Activated T-cell treated with anti-CD3 and anti-CD28 coated beads, Interleukin-2, amount 50 U/mL, for 48 hours (primary cell): ENCODE results near the gene SUPT5H.
"Not testable (repeated sequence)": the region's sequence is repeated elsewhere in the genome, so short reads cannot be mapped to it uniquely, and the experiment has no call there.

Experiments used
- DNase-seq, 2 experiments: peaks; one replicate each; pipeline ENCODE4 v3.0.0-alpha.2; 2020

The SUPT5H gene

DNA sequence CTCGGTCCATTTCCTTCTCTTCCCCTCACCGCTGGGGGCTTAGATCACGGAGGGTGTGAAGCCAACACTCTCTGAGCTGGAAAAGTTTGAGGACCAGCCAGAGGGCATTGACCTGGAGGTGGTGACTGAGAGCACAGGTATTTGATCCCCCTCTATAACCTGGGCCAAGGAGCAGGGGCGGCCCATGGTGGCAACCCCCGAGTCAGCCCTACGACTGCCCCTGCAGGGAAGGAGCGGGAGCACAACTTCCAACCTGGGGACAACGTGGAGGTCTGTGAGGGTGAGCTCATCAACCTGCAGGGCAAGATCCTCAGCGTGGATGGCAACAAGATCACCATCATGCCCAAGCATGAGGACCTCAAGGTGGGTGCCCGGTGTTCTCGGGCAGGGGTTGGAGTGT lies 23.7 kb downstream of the SUPT5H start:
- no peak for DNase-seq

DNA sequence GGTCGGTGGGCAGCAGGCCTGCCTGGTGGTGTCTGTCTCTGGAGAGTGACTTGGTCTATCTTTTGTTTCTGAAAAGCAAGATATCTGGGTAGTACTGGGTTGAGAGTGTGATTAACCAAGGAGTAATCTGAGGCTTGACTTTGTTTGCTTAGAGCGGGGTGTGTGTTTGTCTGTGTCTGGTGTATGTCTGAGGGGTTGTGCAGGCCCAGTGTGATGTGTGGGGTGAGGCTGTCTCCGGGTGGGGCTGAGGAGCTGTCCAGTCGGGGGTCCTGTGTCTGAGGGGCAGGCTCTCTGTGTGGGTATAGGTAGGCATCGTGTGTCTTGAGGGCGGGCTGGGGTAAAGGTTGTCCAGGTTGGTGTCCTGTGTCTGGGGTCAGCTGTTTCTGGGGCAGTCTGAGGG lies 24.2 kb downstream of the SUPT5H start:
- DNase-seq = no peak

DNA sequence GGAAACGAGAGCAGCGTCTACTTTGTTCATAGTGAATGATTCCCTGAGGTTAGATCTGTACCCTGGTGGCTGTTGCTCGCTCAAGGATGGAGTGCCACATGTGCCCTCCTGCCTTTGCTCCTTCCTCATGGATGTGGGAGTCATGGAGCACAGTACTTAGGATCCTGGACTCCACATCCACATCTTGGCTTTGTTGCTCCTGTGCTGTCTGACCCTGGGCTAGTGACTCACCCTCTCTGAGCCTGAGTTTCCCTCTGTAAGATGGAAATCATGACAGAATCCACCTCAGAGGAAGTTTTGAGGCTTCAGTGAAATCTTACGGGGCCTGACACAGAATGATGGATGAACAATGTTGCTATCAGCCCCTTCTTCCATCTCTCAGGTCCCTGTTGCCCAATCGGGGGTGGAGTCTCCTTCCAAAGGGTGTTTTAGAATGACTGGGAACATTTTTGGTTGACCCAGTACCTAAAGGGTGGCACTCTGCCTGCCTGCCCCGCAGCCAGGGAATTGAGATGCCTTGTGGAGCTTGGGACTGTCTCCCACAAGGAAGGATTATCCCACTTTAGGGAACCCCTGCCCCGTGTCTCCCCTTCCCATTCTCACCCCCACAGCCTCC lies 25.4 kb downstream of the SUPT5H start:
- peak; percentile 39 to 42 for DNase-seq

DNA sequence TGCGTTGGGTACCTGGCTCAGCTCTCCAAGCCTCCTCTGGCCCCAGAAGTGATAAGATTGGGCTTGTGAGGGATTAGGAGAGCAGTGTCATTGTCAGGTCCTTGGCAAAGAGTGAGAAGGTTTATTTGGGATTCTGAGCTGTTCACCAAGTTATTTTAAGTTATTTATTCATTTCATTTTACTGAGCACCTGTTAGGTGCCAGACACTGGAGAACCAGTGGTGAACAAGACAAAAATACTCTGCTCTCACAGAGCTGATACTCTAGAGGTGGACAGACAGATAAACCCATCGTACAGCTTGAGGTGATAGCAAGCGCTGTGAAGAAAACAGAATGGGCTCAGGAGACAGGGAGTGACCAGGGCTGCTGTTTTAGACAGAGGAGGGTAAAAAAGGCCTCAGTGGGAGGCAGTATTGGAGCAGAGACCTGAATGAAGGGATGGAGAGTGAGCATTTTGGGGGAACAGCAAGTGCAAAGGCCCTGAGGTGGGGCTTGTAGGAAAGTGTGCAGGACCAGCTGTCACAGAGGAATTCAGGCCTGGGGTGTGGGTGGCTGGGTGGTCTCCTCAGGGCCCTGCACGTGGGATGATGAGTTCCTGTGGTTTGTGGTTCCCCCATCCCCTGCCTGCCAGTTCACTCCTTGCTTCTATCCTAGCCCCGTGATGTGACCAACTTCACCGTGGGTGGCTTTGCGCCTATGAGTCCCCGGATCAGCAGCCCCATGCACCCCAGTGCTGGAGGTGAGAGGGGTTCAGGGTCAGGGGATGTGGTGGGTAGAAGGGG lies 26.6 kb downstream of the SUPT5H start:
- DNase-seq = peak; percentile 36 to 39

DNA sequence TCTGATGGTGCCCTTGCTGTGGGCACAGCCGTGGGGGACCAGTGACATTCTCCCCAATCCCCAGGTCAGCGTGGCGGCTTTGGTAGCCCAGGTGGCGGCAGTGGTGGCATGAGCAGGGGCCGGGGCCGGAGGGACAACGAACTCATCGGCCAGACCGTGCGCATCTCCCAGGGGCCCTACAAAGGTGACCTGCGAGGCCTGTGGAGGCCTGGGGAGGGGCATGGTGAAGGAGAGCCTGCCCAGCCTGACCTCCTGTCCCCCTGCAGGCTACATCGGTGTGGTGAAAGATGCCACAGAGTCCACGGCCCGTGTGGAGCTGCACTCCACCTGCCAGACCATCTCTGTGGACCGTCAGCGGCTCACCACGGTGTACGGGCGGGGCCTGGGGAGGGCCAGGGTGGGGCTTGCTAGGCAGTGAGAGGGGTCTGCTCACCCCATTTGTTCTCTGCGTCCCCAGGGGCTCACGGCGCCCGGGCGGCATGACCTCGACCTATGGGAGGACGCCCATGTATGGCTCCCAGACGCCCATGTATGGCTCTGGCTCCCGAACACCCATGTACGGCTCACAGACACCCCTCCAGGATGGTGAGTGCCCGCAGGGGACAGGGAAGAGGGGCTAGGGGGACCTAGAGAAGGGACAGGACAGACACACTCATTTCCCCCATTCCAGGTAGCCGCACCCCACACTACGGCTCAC lies 27.5 kb downstream of the SUPT5H start:
- no peak for DNase-seq

DNA sequence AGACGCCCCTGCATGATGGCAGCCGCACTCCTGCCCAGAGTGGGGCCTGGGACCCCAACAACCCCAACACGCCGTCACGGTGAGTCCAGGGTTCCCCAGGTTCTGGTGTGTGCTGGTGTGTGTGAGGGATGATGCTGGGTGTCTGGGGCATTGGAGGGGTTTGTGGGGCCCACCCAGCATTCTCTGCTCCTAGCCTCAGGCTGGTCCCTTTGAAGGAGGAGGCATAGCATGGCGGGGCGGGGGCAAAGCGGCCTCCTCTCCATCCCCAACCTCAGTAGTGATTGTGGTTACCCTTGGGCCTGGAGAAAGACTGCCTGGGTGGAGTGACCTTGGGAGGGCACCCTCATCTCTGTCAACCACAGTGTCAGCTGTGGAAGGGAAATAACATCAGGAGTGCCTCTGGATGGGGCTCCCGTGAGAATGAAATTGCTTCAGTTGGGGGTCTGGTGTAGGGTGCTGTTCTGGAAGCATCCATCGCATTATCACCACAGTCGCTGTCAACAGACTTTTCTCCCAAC lies 28.1 kb downstream of the SUPT5H start:
- no peak for DNase-seq

DNA sequence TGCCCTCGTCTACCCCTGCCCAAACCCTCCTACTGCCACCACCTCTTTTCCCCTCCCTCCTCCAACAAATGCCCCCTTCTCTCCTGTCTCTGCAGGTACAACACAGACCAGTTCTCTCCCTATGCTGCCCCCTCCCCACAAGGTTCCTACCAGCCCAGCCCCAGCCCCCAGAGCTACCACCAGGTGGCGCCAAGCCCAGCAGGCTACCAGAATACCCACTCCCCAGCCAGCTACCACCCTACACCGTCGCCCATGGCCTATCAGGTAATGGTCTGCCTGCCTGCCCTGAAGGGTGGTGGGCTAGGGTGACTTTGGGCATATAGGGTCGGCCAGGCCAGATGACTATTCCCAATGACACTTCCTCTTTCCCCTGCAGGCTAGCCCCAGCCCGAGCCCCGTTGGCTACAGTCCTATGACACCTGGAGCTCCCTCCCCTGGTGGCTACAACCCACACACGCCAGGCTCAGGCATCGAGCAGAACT lies 28.8 kb downstream of the SUPT5H start:
- DNase-seq = peak; percentile 82 to 83

DNA sequence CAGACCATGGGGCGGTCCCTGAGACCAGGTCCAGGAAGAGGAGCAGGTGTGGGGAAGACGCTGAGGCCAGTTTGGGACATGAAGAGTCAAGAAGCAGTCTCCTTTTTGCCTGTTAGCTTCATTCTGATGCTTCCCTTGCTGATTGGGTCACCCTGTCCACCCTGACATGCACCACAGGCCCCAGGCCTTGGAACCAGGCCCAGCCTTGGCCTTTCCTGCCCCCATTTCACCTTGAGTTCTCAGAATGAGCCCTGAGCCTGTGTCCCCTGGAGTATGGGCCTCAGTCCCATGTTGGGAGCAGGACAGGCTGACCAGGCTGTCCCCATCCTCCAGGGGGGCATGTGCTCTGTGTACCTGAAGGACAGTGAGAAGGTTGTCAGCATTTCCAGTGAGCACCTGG lies 30.4 kb downstream of the SUPT5H start:
- no peak for DNase-seq

DNA sequence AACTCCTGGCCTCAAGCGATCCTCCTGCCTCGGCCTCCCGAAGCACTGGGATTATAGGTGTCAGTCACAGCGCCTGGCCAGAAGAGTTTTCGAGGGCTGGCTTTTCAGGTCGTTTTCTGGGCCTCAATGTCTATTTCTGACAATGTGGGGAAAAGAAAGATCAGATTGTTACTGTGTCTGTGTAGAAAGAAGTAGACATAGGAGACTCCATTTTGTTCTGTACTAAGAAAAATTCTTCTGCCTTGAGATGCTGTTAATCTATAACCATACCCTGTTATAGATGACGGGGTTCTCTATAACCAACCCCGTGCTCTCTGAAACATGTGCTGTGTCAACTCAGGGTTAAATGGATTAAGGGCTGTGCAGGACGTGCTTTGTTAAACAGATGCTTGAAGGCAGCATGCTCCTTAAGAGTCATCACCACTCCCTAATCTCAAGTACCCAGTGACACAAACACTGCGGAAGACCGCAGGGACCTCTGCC lies 34.0 kb downstream of the SUPT5H start:
- not testable (repeated sequence) for DNase-seq

DNA sequence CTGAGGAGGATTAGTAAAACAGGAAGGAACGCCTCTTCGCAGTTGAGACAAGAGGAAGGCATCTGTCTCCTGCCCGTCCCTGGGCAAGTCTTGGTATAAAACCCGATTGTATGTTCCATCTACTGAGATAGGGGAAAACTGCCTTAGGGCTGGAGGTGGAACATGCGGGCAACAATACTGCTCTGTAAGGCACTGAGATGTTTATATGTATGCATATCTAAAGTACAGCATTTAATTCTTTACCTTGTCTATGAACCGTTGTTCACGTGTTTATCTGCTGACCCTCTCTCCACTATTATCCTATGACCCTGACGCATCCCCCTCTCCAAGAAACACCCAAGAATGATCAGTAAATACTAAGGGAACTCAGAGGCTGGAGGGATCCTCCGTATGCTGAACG lies 34.5 kb downstream of the SUPT5H start:
- no peak for DNase-seq

DNA sequence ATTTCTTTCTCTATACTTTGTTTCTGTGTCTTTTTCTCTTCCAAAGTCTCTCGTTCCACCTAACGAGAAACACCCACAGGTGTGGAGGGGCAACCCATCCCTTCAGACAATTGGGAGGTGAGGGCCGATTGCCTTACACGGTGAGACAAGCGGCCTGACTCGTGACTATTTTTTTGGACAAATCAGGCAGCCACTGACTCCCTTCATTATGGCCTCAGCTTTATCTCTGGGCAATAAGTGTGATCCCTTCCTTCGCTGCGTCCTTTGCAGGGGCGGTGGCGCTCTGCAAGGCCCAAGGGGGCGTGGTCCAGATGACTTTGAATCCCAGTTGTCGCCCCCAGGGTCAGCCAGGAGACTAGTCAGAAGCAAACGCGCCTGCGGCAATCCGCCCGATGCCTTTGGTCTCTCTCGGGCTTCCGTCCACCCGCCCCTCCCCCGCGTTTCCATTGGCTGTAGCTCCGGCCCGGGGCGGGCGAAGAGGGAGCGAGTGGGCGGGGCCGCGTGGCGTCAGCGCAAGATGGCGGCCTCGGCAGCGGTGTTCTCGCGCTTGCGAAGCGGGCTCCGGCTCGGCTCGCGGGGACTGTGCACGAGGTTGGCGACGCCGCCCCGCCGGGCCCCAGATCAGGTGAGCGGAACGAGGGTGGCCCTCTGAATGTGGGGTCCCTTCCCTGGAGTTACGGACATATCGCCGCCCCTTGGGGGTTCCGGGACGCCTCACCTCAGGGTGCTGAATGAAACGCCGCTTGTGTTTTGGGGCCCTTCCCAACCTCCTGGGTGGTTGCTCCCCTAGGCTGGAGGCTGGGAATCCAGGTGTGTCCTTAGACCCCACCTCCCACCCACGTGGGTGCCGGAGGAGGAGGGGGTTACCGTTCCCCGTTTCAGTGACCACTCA lies 35.2 kb downstream of the SUPT5H start, which contains the start of gene TIMM50:
TSS of gene TIMM50 (plus strand) at position 502 of the 892 bp plus-strand sequence. CDS start at position 518, 16 bp downstream.
- DNase-seq = peak; percentile 99

DNA sequence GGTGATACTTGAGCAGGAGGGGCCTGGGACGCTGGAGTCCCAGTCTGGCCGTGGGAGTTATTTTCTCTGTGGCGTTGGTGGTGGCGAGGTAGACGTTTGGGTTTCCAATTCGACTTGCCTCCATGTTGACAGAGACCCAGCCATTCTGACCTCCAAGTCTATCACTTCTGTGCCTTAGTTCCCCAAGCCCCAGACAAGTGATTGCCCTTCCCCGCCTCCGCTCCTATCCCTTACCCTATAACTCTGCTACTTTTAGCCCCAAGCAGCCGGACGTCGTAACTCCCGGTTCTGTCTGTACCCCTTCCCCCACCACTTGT lies 35.8 kb downstream of the SUPT5H start:
- DNase-seq = no peak

DNA sequence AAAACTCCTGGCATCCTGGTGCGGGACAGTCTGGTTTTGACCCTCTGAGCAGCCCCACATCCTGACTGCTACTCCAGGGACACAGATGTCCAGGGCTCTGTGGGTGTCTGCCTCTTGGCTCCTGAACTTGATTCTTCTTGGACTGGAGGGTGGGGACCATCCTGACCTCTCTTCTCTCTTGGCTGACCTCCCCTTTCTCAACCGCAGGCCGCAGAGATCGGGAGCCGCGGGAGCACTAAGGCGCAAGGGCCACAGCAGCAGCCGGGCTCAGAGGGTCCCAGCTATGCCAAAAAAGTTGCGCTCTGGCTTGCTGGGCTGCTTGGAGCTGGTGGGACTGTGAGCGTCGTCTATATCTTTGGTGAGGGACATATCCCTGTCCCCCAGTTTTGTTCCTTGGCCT lies 36.3 kb downstream of the SUPT5H start:
- DNase-seq = no peak

DNA sequence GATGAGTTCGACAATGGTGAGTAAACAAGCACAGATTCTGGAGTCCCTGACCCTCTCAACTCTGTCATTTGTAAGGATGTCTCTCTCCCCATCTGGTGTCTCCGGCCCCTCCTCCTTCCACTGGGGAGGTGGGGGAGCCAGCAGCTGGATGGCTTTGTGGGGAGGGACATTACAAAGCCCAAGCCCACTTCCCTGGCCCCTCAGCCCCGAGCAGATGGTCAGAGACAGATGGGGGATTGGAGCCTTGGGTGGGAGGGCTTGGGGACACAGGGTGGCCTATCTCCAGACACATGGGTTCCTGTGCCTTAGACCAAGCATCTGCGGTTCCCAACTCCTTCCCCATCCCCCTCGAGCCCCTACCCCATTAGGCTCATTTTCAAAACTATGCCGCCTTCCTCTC lies 37.8 kb downstream of the SUPT5H start:
- DNase-seq = no peak

DNA sequence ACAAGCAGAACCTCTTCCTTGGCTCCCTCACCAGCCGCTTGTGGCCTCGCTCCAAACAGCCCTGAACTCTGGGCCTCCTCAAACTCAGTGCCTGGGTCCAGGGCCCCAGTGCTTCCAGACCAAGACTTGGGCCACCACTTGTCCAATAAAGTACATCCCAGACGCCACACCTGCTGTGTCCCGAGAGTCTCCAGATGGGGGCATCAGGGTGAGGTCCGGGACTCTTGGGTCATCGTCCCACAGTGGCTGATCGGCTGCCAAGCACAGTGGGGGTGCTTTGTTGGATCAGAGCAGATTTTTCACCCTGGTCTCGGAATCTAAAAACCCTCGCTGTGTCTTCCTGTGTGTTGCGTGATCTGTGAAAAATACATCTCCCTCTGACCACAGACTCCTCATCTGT lies 44.4 kb downstream of the SUPT5H start:
- no peak for DNase-seq

DNA sequence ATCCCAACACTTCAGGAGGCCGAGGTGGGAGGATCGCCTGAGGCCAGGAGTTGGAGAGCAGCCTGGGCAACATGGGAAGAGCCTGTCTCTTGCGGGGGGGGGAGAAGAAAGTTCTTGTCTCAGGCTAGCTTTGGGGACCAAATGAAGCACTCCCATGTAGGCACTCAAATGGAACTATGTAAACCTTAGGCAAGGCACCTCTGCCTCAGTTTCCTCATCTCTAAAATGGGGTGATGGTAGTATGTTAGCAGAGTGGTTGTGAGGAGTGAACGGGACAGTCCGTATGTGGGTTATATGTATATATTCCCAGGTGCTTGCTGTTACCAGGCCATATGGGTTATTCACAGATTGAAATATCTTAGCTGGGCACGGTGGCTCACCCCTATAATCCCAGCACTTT lies 46.8 kb downstream of the SUPT5H start:
- DNase-seq = no peak

DNA sequence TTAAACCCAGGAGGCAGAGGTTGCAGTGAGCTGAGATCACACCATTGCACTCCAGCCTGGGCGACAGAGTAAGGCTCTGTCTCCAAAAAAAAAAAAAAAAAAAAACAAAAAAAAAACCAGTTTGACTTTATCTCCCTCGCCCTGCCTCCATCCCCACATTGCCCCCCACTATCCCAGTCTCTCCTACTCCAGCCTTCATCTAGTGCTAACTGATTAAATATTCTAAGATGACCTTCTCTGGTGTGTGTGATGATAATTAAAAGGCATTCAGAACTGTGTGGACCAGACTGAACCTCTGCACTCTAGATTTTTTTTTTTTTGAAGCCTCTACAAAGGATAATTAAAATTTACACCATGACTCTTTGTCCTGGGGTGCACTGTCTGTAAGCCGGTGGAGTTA lies 47.4 kb downstream of the SUPT5H start:
- no peak for DNase-seq

DNA sequence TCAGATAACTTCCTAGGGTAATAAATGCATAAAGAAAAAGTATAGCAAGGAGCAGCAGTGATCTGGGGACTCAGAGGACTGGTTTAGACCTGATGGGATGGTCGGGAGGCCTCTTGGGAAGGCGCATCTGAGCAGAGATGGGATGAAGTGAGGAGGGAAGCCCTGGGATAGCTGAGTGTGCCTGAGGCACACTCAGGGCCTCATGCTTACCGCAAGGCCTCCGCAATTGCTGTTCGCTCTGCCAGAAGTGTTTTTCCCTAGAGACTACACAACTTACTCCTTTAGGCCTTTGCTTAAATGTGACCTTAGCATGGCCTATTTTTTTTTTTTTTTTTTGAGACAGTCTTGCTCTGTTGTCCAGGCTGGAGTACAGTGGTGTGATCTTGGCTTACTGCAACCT lies 49.3 kb downstream of the SUPT5H start:
- no peak for DNase-seq

DNA sequence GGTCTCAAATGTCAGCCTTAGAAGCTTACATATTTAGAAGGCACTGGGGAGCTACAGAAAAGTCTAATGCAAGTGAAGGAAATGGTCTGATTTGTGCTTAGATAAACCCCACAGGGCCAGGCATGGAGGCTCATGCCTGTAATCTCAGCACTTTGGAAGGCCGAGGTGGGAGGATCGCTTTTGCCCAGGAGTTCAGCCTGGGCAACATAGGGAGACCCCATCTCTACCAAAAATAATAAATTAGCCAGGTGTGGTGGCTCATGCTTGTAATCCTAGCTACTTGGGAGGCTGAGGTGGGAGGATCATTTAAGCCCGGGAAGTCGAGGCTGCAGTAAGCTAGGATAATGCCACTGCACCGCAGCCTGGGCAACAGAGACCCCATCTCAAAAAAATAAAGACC lies 50.7 kb downstream of the SUPT5H start:
- no peak for DNase-seq

DNA sequence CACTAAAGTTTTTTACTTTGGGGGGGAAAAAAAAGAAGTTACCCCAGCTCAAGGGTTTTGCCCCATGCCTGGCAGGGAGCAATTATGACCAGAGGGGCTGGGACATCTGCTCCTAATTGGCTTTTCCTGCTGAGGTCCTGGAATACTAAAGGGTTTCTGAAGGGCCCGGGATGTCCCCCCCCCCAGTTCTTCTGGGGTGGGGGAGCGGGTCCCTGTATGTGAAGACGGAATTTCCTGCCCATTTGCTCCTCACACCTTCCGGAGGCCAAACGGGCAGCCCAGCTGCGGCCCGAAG lies 52.3 kb downstream of the SUPT5H start:
- no peak for DNase-seq

DNA sequence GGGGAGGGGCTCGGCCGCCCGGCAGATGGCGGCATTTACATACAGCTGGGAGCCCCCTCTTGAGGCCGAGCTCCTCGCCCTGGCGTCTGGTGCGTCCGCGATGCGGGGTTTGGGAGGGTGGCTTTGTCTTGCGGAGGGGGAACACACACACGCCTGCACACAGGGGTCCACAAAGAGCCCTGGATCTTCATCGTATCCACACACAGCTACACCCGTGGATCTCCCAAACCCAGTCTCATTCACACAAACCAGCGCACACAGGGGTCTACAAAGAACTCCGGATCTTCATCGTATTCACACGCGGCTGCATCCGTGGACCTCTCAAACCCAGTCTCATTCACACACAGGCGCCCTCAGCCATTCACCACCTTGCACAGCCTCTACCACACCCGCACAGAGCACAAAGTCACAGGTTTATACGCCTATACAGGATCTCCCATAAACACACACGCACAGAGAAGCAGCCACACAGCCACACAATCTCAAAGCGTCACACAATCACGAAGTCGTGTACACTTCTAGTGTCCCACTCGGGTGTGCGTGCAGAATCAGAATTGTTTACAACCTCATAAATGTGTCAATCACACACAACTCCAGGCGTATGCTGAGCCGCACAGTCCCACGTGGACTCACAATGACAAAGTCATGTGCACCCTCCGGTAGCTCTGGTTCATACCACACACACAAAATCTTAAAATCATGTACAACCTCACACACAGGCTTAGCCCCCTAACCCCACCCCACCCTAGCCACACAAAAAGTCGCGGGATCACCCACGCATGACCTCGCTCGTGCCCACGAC lies 52.8 kb downstream of the SUPT5H start:
- peak in 1 of 2 experiments; percentile 52 for DNase-seq
